Astrocyte of the spinal cord (primary cell): ENCODE measurements around the gene HOXC13.

Experiments
- DNase-seq: peaks from one replicate; pipeline ENCODE4 v3.0.0; 2011; ENCODE audit warnings: low read depth, low spot score
- H3K4me3 ChIP-seq: 2 replicates; pipeline ENCODE4 v1.5.1; 2011; ENCODE audit warnings: low read depth, mild to moderate bottlenecking, low read length, moderate library complexity
- in situ Hi-C: cut with HindIII; loops from 2 replicates; pipeline ENCODE4 v1.10.0; 2017; ENCODE audit warnings: low sequenced_read_pairs
- TF ChIP-seq, protein P1 (sequence below): IDR thresholded peaks from 2 replicates; pipeline ENCODE4 v1.5.1; 2012; ENCODE audit warnings: low read depth, mild to moderate bottlenecking, low read length, inconsistent platforms

Gene HOXC13

GRCh38 chr12:53950789-53951576, 12.4 kb downstream of the HOXC13 start:
- in situ Hi-C loops, result no loop called here
- no peak overlapping the region for H3K4me3 ChIP-seq
- DNase-seq, result no peak

GRCh38 chr12:53951577-53952334, 13.1 kb downstream of the HOXC13 start:
- TF ChIP-seq, protein P1, sequence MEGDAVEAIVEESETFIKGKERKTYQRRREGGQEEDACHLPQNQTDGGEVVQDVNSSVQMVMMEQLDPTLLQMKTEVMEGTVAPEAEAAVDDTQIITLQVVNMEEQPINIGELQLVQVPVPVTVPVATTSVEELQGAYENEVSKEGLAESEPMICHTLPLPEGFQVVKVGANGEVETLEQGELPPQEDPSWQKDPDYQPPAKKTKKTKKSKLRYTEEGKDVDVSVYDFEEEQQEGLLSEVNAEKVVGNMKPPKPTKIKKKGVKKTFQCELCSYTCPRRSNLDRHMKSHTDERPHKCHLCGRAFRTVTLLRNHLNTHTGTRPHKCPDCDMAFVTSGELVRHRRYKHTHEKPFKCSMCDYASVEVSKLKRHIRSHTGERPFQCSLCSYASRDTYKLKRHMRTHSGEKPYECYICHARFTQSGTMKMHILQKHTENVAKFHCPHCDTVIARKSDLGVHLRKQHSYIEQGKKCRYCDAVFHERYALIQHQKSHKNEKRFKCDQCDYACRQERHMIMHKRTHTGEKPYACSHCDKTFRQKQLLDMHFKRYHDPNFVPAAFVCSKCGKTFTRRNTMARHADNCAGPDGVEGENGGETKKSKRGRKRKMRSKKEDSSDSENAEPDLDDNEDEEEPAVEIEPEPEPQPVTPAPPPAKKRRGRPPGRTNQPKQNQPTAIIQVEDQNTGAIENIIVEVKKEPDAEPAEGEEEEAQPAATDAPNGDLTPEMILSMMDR, result no peak
- in situ Hi-C loops, result no loop called here
- DNase-seq, result no peak
- no peak overlapping the region for H3K4me3 ChIP-seq

More at GRCh38 chr12:53950789-53951576, 12.4 kb downstream of the HOXC13 start:
- TF ChIP-seq, protein P1, result no peak

DNA sequence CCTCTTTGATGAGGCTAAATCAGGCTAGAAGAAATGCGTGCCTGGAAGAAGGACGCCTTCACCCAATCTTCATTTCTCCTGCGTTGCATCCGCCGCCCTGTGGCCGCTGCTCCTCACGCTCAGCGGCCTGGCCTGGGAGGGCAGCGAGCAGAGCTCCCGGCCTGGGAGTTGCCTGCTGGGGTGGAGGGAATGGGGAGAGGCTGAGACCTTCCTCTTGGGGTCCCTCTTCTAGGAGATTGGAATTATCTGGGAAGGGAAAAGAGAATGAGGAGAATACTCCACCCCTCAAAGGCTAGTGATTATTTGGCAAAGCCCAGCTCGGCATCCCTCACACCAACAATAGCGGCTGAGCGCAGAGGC, 13.7 kb downstream of the HOXC13 start:
- H3K4me3 ChIP-seq, result no peak overlapping the region
- in situ Hi-C loops, result no loop called here
- DNase-seq, result no peak
- TF ChIP-seq, protein P1, result peak; percentile 23

DNA sequence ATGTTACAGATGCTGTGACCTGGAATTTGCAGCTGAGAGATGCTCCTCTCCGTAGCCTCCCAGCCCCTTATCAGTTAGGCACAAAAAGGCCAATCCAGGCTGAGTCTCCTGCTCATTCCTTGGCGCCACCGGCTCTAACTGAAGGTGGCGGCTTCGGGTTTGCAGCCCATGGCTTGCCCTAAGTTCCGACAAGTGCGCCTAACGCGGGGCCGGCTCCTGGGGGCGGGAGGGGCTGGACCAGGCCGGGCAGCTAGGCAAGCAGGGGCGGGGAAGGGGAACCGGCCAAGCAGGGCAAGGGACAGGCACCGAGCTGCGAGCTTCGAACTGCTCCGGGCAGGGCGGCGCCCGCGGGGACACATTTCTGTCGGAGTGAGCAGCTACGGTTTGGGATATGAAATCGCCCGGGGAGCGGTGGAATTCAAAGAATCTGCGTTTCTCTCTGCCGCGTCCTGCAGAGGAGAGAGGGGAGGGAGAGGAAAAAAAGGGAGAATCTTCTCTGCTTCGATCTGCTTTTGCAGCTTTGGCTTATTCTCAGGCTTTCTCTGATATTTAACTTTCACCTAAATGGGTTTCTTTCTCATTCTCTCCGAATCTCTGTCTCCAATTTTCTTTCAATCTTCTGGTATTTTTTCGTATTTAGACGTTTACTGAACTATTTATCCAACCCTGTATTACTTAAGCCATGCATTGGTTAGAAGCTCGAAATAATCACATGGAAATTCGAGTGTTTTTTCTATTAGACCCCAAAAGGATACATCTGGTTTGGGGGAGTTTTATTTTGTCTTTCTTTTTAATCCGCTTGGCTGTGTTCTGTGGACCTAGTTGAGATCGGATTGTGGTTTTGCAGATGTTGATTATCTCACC, 14.5 kb downstream of the HOXC13 start:
- in situ Hi-C loops, result no loop called here
- no peak for DNase-seq
- TF ChIP-seq, protein P1, result no peak
- H3K4me3 ChIP-seq, result no peak overlapping the region

DNA sequence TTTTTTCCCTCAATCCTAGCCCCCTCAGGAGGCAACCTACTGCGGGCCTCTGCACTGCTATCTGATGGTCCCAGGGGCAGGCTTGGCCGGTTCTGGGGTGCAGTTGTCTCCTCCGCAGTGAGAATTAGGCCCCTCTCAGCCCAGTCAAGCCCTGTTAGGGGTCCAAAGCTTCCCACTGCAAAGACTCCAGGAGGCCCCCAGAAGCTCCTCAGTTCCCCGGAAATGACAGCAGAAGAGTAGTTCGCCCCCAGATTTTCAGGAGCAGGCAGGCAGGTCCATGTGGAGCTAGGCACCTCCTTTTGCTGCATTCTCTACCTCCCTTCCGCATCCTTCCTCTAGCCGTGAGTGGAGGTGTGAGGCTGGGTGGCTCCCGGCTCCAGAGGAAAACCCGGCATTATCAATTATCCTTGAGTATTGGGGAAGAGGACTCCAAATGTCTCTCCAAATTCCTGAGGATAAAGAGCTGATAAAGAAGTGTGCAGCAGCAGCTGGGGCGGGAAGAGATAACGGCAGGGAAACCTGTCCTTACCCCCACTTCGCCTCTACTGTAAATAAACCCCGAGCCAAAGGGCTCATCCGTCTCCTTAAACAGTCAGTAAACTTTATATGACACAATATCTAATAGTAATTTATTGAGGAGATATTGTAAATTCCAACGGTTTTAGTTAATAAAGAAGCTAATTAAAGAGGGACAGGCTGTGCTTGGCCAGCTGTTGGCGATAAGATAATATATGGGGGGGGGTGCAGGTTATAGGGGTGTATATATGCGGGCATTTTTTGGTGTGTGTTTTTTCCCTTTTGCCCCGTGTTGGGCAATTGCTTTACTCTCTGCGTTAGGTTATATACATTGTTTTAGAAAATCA, 15.4 kb downstream of the HOXC13 start:
- TF ChIP-seq, protein P1, result no peak
- no peak for DNase-seq
- in situ Hi-C loops, result no loop called here
- H3K4me3 ChIP-seq, result no peak overlapping the region
